Thymus (tissue), 11 donors: ENCODE data around the gene SEPTIN2. TPM values are rescaled to one million over a fixed set of nuclear protein-coding genes. Genes with fewer than 3 reads are reported as not detected.

Source experiments
- DNase-seq, 9 donors: peaks; one replicate each; pipeline ENCODE4 v3.0.0-alpha.2; 2013; ENCODE audit warnings: low spot score in 9 of 9, low read depth in 6 of 9, missing footprints in 1 of 9
- H3K27ac ChIP-seq, 2 donors: one replicate each; pipeline ENCODE4 v1.5.1; 2013; ENCODE audit warnings: control low read depth in 1 of 2, low read depth in 1 of 2, low read length in 1 of 2, mild to moderate bottlenecking in 1 of 2, moderate library complexity in 1 of 2
- H3K27me3 ChIP-seq, 2 donors: one replicate each; pipeline ENCODE4 v1.5.1; 2013; ENCODE audit warnings: low read length in 1 of 2; ENCODE audit not compliant: control insufficient read depth in 2 of 2, insufficient read depth in 1 of 2
- H3K36me3 ChIP-seq, 2 donors: one replicate each; pipeline ENCODE4 v1.5.1; 2013; ENCODE audit warnings: low read length in 1 of 2, mild to moderate bottlenecking in 1 of 2, moderate library complexity in 1 of 2; ENCODE audit not compliant: control insufficient read depth in 2 of 2, insufficient read depth in 2 of 2
- H3K4me1 ChIP-seq, 2 donors: one replicate each; pipeline ENCODE4 v1.5.1; 2013; ENCODE audit warnings: low read length in 2 of 2; ENCODE audit not compliant: control insufficient read depth in 2 of 2, insufficient read depth in 2 of 2
- H3K4me3 ChIP-seq, 2 donors: one replicate each; pipeline ENCODE4 v1.5.1; 2013; ENCODE audit warnings: low read length in 2 of 2, control low read depth in 1 of 2, mild to moderate bottlenecking in 1 of 2
- H3K9me3 ChIP-seq, 2 donors: one replicate each; pipeline ENCODE4 v1.5.1; 2013; ENCODE audit warnings: low read length in 1 of 2, mild to moderate bottlenecking in 1 of 2; ENCODE audit not compliant: control insufficient read depth in 2 of 2, insufficient read depth in 1 of 2
- WGBS: extraction: QIAGEN DNeasy Blood & Tissue Kit; methylation state at CpG from one replicate; pipeline ENCODE4 v1.1.7; 2013; 5-methylcytosine and 5-hydroxymethylcytosine counted together
- polyA plus RNA-seq: library from polyadenylated mRNA; stranded (reverse); fragments of 200-250 nt; gene quantifications from one replicate; pipeline ENCODE4 v1.2.3, GENCODE V29; 2013
- total RNA-seq: library from RNA; stranded (reverse); fragments of 120-200 nt; gene quantifications from one replicate; pipeline ENCODE4 v1.2.4, GENCODE V29; 2013
- donor health status: healthy.

Gene SEPTIN2
- total and polyA plus RNA-seq, 2 donors, result 149 to 189 TPM

GRCh38 chr2:241323778-241324177 lies 8.1 kb downstream of the SEPTIN2 start:
- DNase-seq, result no peak
- Histone ChIP-seq H3K4me3 (no peak overlapping the region), H3K27ac (no peak overlapping the region), H3K4me1 (peaks cover under 1 to 2% of the 10 kb centered on the region in 2 donors), H3K36me3 (peaks cover 10 to 39% of the 10 kb centered on the region in 2 donors), H3K27me3 (no peaks in the 10 kb centered on the region), H3K9me3 (peaks cover 0 to 4% of the 10 kb centered on the region in 2 donors)
- WGBS, result 87% methylated on average over 5 of the region's 5 CpGs

- peaks cover 0 to 2% of the 10 kb centered on the region in 2 donors for H3K4me1 ChIP-seq
These were observed 9.1 kb downstream of the SEPTIN2 start for GRCh38 chr2:241324775-241325174.

GRCh38 chr2:241325257-241325656 lies 9.5 kb downstream of the SEPTIN2 start:
- Histone ChIP-seq H3K4me3 (no peak overlapping the region), H3K27me3 (no peaks in the 10 kb centered on the region), H3K4me1 (peaks cover 0 to 2% of the 10 kb centered on the region in 2 donors), H3K27ac (no peak overlapping the region), H3K36me3 (peaks cover 10 to 50% of the 10 kb centered on the region in 2 donors), H3K9me3 (peaks cover 0 to 4% of the 10 kb centered on the region in 2 donors)
- no peak for DNase-seq
- 99% methylated on average over 1 of the region's 1 CpG for WGBS

More at GRCh38 chr2:241324775-241325174, 9.1 kb downstream of the SEPTIN2 start:
- peaks cover 10 to 45% of the 10 kb centered on the region in 2 donors for H3K36me3 ChIP-seq
- H3K27ac ChIP-seq, result no peak overlapping the region
- H3K4me3 ChIP-seq, result no peak overlapping the region
- no peak for DNase-seq
- H3K9me3 ChIP-seq, result peaks cover 0 to 4% of the 10 kb centered on the region in 2 donors
- no peaks in the 10 kb centered on the region for H3K27me3 ChIP-seq

GRCh38 chr2:241329669-241330615 lies 14.2 kb downstream of the SEPTIN2 start:
- no peaks in the 10 kb centered on the region for H3K4me1 ChIP-seq
- H3K4me3 ChIP-seq, result no peak overlapping the region
- H3K9me3 ChIP-seq, result peaks cover 0 to 4% of the 10 kb centered on the region in 2 donors
- WGBS, result 97% methylated on average over 11 of the region's 11 CpGs
- H3K36me3 ChIP-seq, result peaks cover 17 to 61% of the 10 kb centered on the region in 2 donors
- no peaks in the 10 kb centered on the region for H3K27me3 ChIP-seq
- no peak for DNase-seq
- no peak overlapping the region for H3K27ac ChIP-seq

GRCh38 chr2:241330616-241330981 lies 14.9 kb downstream of the SEPTIN2 start:
- Histone ChIP-seq H3K4me3 (no peak overlapping the region), H3K9me3 (peaks cover 0 to 4% of the 10 kb centered on the region in 2 donors), H3K27me3 (no peaks in the 10 kb centered on the region), H3K27ac (no peak overlapping the region), H3K4me1 (no peaks in the 10 kb centered on the region), H3K36me3 (peaks cover 22 to 56% of the 10 kb centered on the region in 2 donors)
- WGBS, result 97% methylated on average over 4 of the region's 4 CpGs
- DNase-seq, result no peak

- Histone ChIP-seq H3K4me1 (peaks cover 4 to 9% of the 10 kb centered on the region in 2 donors), H3K27ac (no peak overlapping the region), H3K36me3 (peaks cover 31 to 55% of the 10 kb centered on the region in 2 donors), H3K9me3 (no peaks in the 10 kb centered on the region), H3K27me3 (no peaks in the 10 kb centered on the region), H3K4me3 (no peak overlapping the region)
- 96% methylated on average over 2 of the region's 2 CpGs for WGBS
- no peak for DNase-seq
These were observed 19.1 kb downstream of the SEPTIN2 start for GRCh38 chr2:241334813-241335212.

GRCh38 chr2:241339839-241340630 lies 24.3 kb downstream of the SEPTIN2 start:
- WGBS, result 84% methylated on average over 8 of the region's 8 CpGs
- no peaks in the 10 kb centered on the region for H3K9me3 ChIP-seq
- peaks cover 15 to 34% of the 10 kb centered on the region in 2 donors for H3K4me1 ChIP-seq
- DNase-seq, result no peak
- no peaks in the 10 kb centered on the region for H3K27me3 ChIP-seq
- peaks cover 55 to 67% of the 10 kb centered on the region in 2 donors for H3K36me3 ChIP-seq
- H3K27ac ChIP-seq, result peak overlapping the region; percentile 15 to 88
- H3K4me3 ChIP-seq, result no peak overlapping the region

- Histone ChIP-seq H3K4me1 (peaks cover 15 to 33% of the 10 kb centered on the region in 2 donors), H3K9me3 (no peaks in the 10 kb centered on the region), H3K27ac (peak overlapping the region; percentile 37 to 88), H3K4me3 (no peak overlapping the region), H3K36me3 (peaks cover 53 to 73% of the 10 kb centered on the region in 2 donors), H3K27me3 (no peaks in the 10 kb centered on the region)
- peak in 7 of 9 donors; percentile 45 to 92 (median 76) for DNase-seq
- 77% methylated on average over 3 of the region's 3 CpGs for WGBS
These were observed 25.0 kb downstream of the SEPTIN2 start for GRCh38 chr2:241340631-241341163.
